ACHN (cell line): ENCODE measurements around the gene LPO.

ENCODE experiments used
- DNase-seq: peaks from one replicate; pipeline ENCODE4 v3.0.0-alpha.2; 2015
- in situ Hi-C: cut with HindIII; loops from 2 replicates; pipeline ENCODE4 v1.10.0; 2017; ENCODE audit warnings: low sequenced_read_pairs, low pct_ligation_motif_present, low pct_unique_long_range_greater_than_20kb

Gene LPO

GRCh38 chr17:58271216-58271931 lies 33.0 kb downstream of the LPO start:
- in situ Hi-C loops = no loop called here

DNA sequence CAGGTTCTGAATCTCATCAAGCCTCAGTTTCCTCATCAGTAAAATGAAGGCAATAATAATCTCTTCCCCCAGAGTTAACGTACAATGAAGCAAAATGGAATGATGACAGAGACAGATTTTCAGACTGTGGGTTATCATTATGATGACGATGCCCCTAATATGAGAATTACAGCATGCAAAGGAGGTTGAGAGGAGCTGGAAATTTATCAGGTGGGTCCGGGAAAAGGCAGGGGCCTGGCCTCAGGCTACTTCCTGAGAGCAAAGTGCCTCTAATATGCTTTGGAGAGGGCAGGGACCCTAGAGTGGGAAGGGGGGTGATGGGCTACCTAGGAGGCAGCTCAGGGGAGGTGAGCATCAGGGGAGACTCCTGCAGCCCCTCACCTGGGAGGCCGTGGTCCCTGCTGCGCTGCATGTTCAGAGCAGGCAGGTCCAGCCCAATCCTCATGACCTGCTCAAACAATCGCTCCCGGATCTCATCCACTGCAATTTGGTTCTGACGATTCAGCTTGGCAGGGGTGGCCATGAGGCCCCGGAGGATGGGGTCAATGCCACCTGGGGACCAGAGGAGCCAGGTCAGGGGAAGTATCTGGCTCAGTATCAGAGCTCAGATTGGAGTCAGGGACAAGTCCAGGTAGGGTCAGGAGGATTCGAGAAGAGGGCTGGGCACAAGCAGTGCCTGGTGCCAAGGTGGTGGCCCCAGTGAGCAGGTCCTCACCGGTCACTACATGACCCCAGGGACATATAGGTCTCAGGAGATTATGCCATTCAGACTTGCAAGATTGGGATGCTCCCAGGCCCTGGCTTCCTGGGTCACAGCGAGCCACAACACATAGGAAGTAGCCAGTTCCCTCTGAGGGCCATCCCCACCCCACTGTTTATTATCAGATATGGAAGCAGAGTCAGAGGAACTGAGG lies 34.2 kb downstream of the LPO start:
- in situ Hi-C loops = no loop called here
- DNase-seq = no peak

More at GRCh38 chr17:58271216-58271931, 33.0 kb downstream of the LPO start:
- DNase-seq = no peak

GRCh38 chr17:58273453-58274104 lies 35.2 kb downstream of the LPO start:
- no peak for DNase-seq
- in situ Hi-C loops = no loop called here

DNA sequence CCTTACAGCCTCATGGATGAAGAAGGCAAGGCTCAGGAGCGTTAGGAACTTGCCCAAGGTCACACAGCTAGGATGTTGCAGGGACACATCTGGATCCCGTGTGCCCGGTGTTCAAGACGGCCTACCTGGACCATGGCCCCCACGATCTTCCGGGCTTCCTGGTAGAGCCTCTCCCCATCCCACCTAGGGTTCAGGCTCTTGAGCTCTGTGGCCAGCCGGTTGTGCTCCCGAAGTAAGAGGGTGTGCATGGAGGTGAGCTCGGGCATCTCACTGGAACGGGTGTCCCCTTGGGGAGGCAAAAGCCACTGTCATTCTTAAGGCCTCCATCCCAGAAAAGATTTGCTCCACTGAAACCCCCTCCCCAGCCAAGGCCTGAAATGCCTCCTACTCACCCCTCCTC lies 37.0 kb downstream of the LPO start:
- in situ Hi-C loops = no loop called here
- DNase-seq = no peak

GRCh38 chr17:58276423-58276822 lies 38.0 kb downstream of the LPO start:
- DNase-seq = no peak
- in situ Hi-C loops = no loop called here

DNA sequence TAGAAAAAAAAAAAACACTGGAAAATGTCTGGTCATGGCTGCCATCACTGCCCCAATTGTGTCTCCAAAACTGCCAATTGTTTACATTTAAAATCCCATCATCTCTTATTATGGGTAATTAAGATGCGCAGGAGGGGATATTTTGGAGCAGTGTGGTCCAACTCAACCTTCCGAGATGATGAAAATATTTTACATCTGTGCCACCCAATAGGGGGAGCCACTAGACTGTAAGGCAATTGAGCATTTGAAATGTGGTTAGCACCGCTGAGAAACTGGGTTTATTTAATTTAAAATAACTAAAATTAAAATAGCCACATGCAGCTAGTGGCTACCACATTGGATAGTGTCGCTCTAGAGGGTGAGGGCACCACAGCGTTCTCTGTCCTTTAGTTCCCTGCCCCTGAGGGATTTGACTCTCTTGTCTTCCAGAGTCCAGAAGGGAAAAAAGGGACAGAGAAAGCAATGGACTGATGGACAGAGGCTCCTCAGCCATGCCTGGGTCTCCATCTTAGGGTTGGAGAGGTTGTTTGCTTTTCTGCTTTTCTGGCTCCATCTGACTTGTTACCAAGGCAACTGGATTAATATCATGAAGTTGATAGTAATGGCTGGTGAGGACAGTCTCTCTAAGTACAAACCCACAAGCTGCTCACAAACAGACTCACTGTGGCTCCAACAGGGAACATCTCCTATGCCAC lies 38.9 kb downstream of the LPO start:
- in situ Hi-C loops = no loop called here
- DNase-seq = peak; percentile 11

DNA sequence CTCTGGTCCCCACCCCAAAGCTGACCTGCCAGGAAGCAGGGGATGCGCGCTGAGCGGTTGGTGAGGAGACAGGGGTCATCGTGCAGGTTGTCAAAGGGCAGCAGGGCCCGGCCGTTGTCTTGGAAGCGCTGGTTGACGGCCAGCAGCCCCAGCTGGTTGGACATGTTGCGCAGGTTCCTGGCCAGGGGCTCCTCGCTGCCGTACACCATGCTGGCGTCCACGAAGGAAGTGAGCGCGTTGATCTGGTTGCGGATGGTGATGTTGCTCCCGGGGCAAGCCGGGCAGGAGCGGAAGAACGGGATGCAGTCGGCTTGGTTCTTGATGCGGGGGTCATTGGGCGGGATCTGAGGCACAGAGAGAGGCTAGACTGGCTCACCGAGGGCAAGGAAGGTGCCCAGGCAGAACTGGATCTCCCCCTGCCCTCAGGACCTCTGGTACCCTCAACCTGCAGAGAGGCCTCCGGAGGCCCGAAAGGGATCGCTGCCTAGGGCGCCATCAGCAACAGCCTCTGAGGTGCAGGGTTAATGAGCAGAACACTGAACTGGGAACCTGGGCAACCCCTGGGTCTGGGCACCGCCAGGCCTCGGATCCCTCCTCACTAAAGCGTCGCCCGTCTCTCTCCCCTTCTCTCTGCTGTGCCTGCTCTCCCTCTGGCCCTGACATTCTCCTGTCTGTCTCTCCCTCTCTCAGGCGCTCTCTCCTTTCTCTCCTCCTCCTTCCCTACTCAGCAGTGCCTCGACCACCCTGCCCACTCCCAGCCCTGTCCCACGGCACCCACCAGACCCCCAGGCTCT lies 39.6 kb downstream of the LPO start:
- DNase-seq = no peak
- in situ Hi-C loops = no loop called here

- in situ Hi-C loops = no loop called here
- DNase-seq = no peak
Measured at GRCh38 chr17:58278661-58279015, 40.3 kb downstream of the LPO start.

DNA sequence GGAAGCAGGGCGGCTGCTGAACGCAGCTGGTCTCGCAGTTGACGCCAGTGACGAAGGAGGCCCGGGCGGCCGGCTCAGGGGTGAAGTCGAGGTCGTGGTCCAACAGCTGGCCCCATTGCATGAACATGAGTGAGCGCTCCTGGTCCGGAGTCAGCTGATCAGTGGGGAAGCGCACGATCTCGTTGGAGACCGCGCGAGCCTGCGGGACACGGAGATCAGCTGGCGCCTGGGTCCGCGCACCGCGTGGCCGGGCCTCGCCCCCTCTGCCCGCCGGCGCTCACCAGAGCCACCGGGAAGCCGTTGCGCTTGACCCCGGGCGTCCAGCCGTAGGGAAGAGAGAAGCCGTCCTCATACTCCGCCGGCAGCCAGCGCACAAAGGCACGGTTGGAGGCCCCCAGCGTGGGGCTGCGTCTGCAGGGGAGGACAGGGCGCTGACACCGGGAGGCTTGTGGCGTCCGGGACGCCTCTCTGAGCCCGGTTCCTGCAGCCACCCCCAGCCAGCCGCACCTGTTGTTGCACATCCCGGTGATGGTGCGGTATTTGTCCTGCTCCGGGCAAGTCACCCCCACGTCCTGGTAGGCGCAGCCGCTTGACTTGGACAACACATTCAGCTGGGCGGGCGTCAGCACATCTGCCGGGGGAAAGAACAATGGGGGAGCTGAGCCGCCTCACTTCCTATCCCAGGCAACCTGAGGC lies 40.8 kb downstream of the LPO start:
- in situ Hi-C loops = no loop called here
- DNase-seq = no peak

DNA sequence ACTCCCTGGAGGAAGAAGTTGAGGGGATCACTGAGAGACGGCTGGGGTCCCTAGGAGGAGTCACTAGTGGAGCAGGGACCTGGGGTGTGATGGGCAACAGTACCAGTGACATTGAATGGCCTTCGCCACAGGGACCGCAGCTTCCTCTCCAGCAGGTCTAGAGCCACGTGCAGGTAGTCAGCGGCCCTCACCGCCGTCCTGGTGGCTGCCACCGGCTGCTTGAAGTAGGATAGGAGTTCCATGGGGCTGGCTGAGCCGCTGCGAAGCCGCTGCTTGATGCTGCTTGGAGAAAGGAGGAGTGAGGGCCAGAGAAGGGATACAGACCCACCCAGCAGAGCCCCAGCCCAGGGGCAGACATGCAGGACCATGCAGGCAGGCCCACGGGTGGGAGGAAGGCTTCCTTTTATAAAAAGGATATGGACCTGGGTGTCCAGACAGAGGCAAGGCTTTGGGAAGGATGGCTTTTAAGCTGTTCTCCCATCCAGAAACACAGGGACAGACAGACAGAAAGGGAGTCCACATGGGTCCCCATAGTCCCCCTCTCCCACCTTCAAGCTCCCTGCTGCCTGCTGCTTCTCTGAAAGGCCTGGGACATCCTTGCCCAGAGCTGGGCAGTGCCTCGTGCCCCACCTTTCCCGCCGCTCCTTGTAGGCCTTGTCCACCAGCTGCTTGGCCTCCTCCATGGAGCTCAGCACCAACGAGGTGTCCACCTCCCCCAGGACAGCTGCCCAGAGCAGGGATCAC lies 41.5 kb downstream of the LPO start:
- no peak for DNase-seq
- in situ Hi-C loops = no loop called here

GRCh38 chr17:58280480-58281217 lies 42.3 kb downstream of the LPO start, which contains the start of gene MPO:
Gene MPO, minus strand, starts transcription at chr17:58280935. Its CDS starts 177 bp downstream, at chr17:58280758.
- in situ Hi-C loops = no loop called here
- no peak for DNase-seq

DNA sequence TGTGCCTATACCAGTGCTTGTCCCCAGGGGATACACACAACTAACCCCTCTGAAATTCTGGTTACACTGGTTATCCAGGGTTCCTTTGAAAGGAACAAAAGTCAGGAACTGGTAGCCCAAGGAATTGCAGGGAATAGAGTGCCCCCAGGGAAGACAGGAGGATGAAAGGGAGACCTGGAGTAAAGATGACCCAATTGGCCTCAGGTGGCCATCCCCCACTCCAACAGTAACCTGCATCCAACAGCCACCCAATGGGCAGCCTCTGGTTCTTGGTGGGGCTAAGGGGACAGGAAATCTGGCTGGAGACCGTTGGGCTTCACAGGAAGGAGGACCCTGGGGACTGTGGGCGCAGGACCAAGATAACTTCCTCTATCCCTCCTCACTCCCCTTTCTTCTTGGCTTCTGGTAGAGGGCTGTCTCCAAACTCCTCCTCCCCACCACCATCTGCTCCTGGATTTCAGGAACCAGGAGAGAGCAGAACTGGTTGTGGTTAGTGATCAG lies 43.2 kb downstream of the LPO start:
- DNase-seq = no peak
- in situ Hi-C loops = no loop called here

DNA sequence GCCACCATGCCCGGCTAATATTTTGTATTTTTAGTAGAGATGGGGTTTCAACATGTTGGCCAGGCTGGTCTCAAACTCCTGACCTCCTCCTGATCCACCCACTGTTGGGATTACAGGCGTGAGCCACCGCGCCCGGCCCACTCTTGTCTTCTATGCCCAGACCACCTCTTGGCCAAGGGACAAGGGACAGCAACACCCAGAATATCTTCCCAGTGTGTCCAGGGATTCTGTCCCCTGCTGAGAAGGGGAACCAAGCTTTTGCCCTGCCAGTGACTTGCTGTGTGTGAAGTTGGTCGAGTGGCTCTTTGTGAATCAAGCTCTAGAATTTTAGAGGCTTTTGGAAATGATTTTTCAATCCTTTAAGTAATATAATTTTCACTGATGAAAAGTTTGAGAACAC lies 44.1 kb downstream of the LPO start:
- in situ Hi-C loops = no loop called here
- no peak for DNase-seq

DNA sequence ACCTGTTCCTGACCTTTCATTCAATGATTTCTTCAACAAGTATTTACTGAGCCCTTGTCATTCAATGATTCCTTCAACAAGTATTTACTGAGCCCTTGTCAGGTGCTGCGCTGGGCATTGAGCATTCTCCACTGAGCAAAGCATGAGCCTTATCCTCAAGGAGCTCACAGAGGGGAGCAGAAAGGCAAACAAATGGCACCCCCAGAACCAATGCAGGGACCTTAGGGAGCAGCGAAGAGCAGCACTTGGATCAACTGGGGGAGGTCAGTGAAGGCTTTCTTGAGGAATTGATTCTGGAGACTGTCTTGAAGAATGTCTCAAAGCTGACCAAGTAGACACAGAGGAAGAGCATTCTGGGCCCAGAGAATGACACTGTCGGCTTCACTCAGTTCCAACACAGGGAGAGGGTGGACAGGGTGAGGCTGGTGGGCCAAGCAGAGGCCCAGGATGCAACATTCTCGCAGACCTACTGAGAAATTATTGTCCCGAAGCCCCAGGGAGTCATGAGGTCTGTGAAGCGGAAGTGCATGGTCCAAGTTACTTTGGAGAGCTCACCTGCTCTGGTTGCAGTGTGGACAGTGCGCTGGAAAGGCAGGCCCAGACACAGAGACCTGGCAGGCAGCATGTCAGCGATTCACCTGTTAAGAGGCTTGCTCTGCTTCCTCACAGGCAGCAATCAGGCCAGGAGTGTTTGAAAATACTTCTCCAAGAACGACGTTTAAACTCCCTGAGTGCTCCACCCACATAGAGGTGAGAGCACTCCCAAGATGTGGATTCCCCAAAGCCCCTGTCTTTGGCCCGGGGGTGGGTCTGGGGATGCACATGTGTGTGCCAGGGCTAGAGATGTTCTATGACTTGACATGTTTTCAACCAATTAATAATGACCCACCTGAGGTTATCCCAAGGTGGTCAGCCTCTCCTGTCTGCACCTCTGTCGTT lies 45.6 kb downstream of the LPO start:
- DNase-seq = no peak
- in situ Hi-C loops = no loop called here
